K562 (cell line): Measurements from ENCODE around the gene THAP4. TPM values are rescaled to one million over a fixed set of nuclear protein-coding genes. Genes with fewer than 3 reads are reported as not detected.

Experiments
- ATAC-seq: fragments of 200-7000 bp; cut with Tn5 transposase; 3 replicates; pipeline ENCODE4 v1.9.1; 2020; ENCODE audit warnings: moderate library complexity
- BruUV-seq: library from RNA; stranded (reverse); fragments of 400-500 nt; replicated peaks from 2 replicates; lab custom pipeline; 2021; lab: Mats Ljungman, UMichigan
- CTCF ChIA-PET: fragments of 300-600 bp; formaldehyde crosslinking; extraction: SDS; loops from one replicate; lab custom pipeline; 2021; ENCODE audit warnings: low intra/inter-chr PET ratio; lab: Yijun Ruan, JAX
- POLR2A ChIA-PET: fragments of 300-600, 350-650 bp; sonication (Branson Sonifier 250); formaldehyde crosslinking; extraction: SDS; loops from one replicate; lab custom pipeline; 2021; ENCODE audit warnings: antibody characterized with exemption, inconsistent platforms; lab: Yijun Ruan, JAX
- DNase-seq, 4 experiments: peaks; one replicate each; pipeline versions ENCODE4 v3.0.0 to v3.0.0-alpha.2; 2011 to 2018; ENCODE audit warnings: low spot score in 3 of 4, mixed read lengths in 3 of 4; ENCODE audit errors: extremely low read depth in 1 of 4
- FAIRE-seq: peaks from 2 replicates; lab custom pipeline; 2011; peaks lifted over from hg19 to GRCh38; lab: Jason Lieb, UNC
- H2AFZ ChIP-seq: 2 replicates; pipeline ENCODE4 v1.6.0; 2011; ENCODE audit warnings: low read depth, low read length, control low read depth, inconsistent platforms
- H3K27ac ChIP-seq: fragments of 200-600 bp; 3 replicates; pipeline ENCODE4 v1.8.0; 2011; ENCODE audit warnings: low read depth, mild to moderate bottlenecking, control low read depth, inconsistent platforms, low read length, moderate library complexity, mixed read lengths; ENCODE audit errors: extremely low read depth
- H3K27me3 ChIP-seq, 2 experiments: fragments of 300-600 bp in 1 of 2; 2 replicates in 1 of 2; 3 replicates in 1 of 2; pipeline versions ENCODE4 v1.6.0 to v1.8.0; 2011; ENCODE audit warnings: inconsistent platforms in 2 of 2, low read length in 2 of 2, mild to moderate bottlenecking in 1 of 2, mixed read lengths in 1 of 2, moderate library complexity in 1 of 2; ENCODE audit not compliant: control insufficient read depth in 2 of 2, insufficient read depth in 2 of 2
- H3K36me3 ChIP-seq: fragments of 300-600 bp; 3 replicates; pipeline ENCODE4 v1.8.0; 2011; ENCODE audit warnings: mild to moderate bottlenecking, low read length, inconsistent platforms; ENCODE audit not compliant: control insufficient read depth, insufficient read depth
- H3K4me1 ChIP-seq, 2 experiments: fragments of 200-600 bp in 1 of 2; replicated peaks in 1 of 2; 2 replicates in 1 of 2; 3 replicates in 1 of 2; pipeline versions ENCODE4 v1.5.1 to v1.8.0; 2011; ENCODE audit warnings: inconsistent platforms in 2 of 2, low read length in 2 of 2, mild to moderate bottlenecking in 1 of 2, mixed read lengths in 1 of 2, moderate library complexity in 1 of 2; ENCODE audit not compliant: control insufficient read depth in 2 of 2, insufficient read depth in 2 of 2
- H3K4me2 ChIP-seq: 2 replicates; pipeline ENCODE4 v1.6.1; 2011; ENCODE audit warnings: low read length, control low read depth, inconsistent platforms, mixed read lengths; ENCODE audit not compliant: insufficient read depth
- H3K4me3 ChIP-seq: fragments of 200-600 bp; sonication (generic), shearing (Covaris generic); 2 replicates; pipeline ENCODE4 v1.5.1; 2016; ENCODE audit warnings: control low read depth, inconsistent platforms
- H3K79me2 ChIP-seq: fragments of 200-600 bp; 3 replicates; pipeline ENCODE4 v1.8.0; 2011; ENCODE audit warnings: low read length, inconsistent platforms; ENCODE audit not compliant: control insufficient read depth, insufficient read depth
- H3K9ac ChIP-seq, 2 experiments: 2 replicates each; pipeline versions ENCODE4 v1.6.0 to v1.6.1; 2011; ENCODE audit warnings: low read depth in 2 of 2, low read length in 2 of 2, control low read depth in 1 of 2, inconsistent platforms in 1 of 2, mild to moderate bottlenecking in 1 of 2, mixed read lengths in 1 of 2; ENCODE audit not compliant: insufficient read depth in 1 of 2
- H3K9me1 ChIP-seq: one replicate; pipeline ENCODE4 v1.6.0; 2011; ENCODE audit warnings: inconsistent platforms, mild to moderate bottlenecking, low read length, moderate library complexity; ENCODE audit not compliant: control insufficient read depth, insufficient read depth
- H3K9me3 ChIP-seq: replicated peaks from 2 replicates; pipeline ENCODE4 v1.5.1; 2011; ENCODE audit warnings: low read depth, low read length, inconsistent platforms; ENCODE audit not compliant: control insufficient read depth, insufficient read depth
- H4K20me1 ChIP-seq: replicated peaks from 2 replicates; pipeline ENCODE4 v1.6.1; 2011; ENCODE audit warnings: low read length, inconsistent platforms, mixed read lengths; ENCODE audit not compliant: control insufficient read depth, insufficient read depth
- ARID1B ChIP-seq: fragments of 450-650 bp; IDR thresholded peaks from 2 replicates; pipeline ENCODE4 v1.6.1; 2016; ENCODE audit warnings: antibody characterized with exemption, mild to moderate bottlenecking, inconsistent platforms
- JUN ChIP-seq, 2 experiments: sonication (generic) in 1 of 2; formaldehyde crosslinking in 1 of 2; IDR thresholded peaks; 2 replicates each; pipeline versions ENCODE4 v1.6.1 to v1.8.0; 2012 to 2022; ENCODE audit warnings: borderline replicate concordance in 2 of 2, mild to moderate bottlenecking in 2 of 2, improper control_type of control experiment in 1 of 2, low read depth in 1 of 2, low read length in 1 of 2, missing genetic modification reagents in 1 of 2
- JUND ChIP-seq, 2 experiments: IDR thresholded peaks; 2 replicates in 1 of 2; 3 replicates in 1 of 2; pipeline ENCODE4 v1.6.1; 2011; ENCODE audit warnings: borderline replicate concordance in 2 of 2, low read depth in 2 of 2, low read length in 2 of 2, improper control_type of control experiment in 1 of 2, missing biosample characterization in 1 of 2, missing genetic modification characterization in 1 of 2, missing genetic modification reagents in 1 of 2
- MEIS2 ChIP-seq: fragments of 450-650 bp; IDR thresholded peaks from 2 replicates; pipeline ENCODE4 v1.6.1; 2014; ENCODE audit warnings: mild to moderate bottlenecking; ENCODE audit not compliant: partially characterized antibody
- MTA3 ChIP-seq: fragments of 450-650 bp; formaldehyde crosslinking; IDR thresholded peaks from 2 replicates; pipeline ENCODE4 v1.6.1; 2017; ENCODE audit warnings: mild to moderate bottlenecking, borderline replicate concordance
- NR2F6 ChIP-seq: fragments of 450-650 bp; formaldehyde crosslinking; IDR thresholded peaks from 2 replicates; pipeline ENCODE4 v1.4.0; 2020; ENCODE audit warnings: mild to moderate bottlenecking
- SAFB2 ChIP-seq: fragments of 200-400 bp; formaldehyde crosslinking; IDR thresholded peaks from 2 replicates; pipeline ENCODE4 v1.6.1; 2018; ENCODE audit warnings: borderline replicate concordance, low read length, low read depth, moderate library complexity; ENCODE audit not compliant: severe bottlenecking
- SIN3B ChIP-seq: fragments of 450-650 bp; IDR thresholded peaks from 2 replicates; pipeline ENCODE4 v1.6.1; 2017; ENCODE audit warnings: low read depth, mild to moderate bottlenecking, moderate library complexity
- SMARCE1 ChIP-seq: fragments of 450-650 bp; IDR thresholded peaks from 2 replicates; pipeline ENCODE4 v1.7.1; 2016; ENCODE audit warnings: mild to moderate bottlenecking
- TRIM24 ChIP-seq, 2 experiments: fragments of 450-650 bp; IDR thresholded peaks; 2 replicates each; pipeline ENCODE4 v1.6.1; 2016
- WGBS: fragments of 100-300 bp; shearing (Covaris generic); methylation state at CpG from one replicate; pipeline ENCODE4 v1.1.6; 2016; ENCODE audit warnings: low coverage, mixed read lengths; ENCODE audit not compliant: insufficient coverage; ENCODE audit errors: missing lambda C conversion rate; 5-methylcytosine and 5-hydroxymethylcytosine counted together
- in situ Hi-C: fragments of 300-500 bp; cut with MboI; formaldehyde crosslinking; loops from 4 replicates; pipeline ENCODE4 v1.15.0; 2018; ENCODE audit warnings: inconsistent platforms, mixed read lengths
- intact Hi-C: fragments of 100-400 bp; cut with micrococcal nuclease; formaldehyde crosslinking; loops from 2 replicates; pipeline ENCODE4 v1.14.2; 2022
- polyA plus RNA-seq, 8 experiments: library from polyadenylated mRNA; depleted of rRNA in 4 of 8; stranded (reverse) in 5 of 8; unstranded in 3 of 8; fragments of >200 nt; fragmentation: Nextera tagmentation in 2 of 8; fragmentation: Illumina TruSeq in 1 of 8; extraction: Ambion mirVana in 2 of 8; extraction: Trizol in 1 of 8; gene quantifications; 2 replicates each; pipeline versions ENCODE4 v1.2.1 to v1.2.3, GENCODE V29; 2011 to 2014; ENCODE audit warnings: inconsistent platforms in 1 of 8, missing spikeins in 1 of 8
- total RNA-seq, 7 experiments: library from RNA; depleted of rRNA in 6 of 7; stranded (reverse); fragments of >200 nt in 6 of 7; fragmentation: Illumina TruSeq in 2 of 7; extraction: Trizol in 2 of 7; gene quantifications; 2 replicates each; pipeline versions ENCODE4 v1.2.1 to v1.2.3, GENCODE V29; 2011 to 2021; ENCODE audit warnings: low replicate concordance in 1 of 7
- TF ChIP-seq, protein P1 (sequence below), 2 experiments: fragments of 450-650 bp; IDR thresholded peaks; 2 replicates each; pipeline ENCODE4 v1.6.1; 2018; ENCODE audit warnings: mild to moderate bottlenecking in 2 of 2, low read depth in 1 of 2; ENCODE audit not compliant: partially characterized antibody in 2 of 2

The THAP4 gene
- total and polyA plus RNA-seq, 9 of the 15 experiments (the other 6 are each of a cell fraction or from before 2014, with no cell fraction given), result 8.6 to 60.9 (median 43.9) TPM

DNA sequence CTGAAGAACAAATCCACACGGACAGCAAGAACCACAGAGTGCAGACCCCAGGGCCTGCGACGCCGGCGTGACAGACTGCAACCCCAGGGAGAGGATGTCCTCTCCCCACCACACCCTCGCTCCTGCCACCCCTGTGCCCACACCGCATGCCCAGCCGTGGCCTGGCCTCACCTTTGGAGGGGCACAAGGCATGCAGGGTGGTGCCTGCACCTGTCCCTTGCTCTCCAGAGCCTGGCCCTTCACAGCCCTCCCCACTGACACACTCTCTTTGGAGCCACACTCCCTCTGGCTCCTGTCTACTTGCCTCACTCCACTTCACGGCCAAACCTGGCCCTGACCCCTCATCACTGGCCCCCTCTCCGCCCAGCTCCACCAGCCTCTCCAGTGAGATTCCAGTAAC, 9.3 kb downstream of the THAP4 start:
- CTCF ChIA-PET, result no interaction called here
- Histone ChIP-seq H3K4me3 (no peak overlapping the region), H3K9me3 (no peaks in the 10 kb centered on the region), H3K79me2 (peaks cover 73% of the 10 kb centered on the region), H3K9ac (no peak overlapping the region; a peak in 1 of 4 replicates), H2AFZ (no peak overlapping the region), H3K27ac (no peak overlapping the region), H3K27me3 (no peaks in the 10 kb centered on the region), H3K4me2 (no peak overlapping the region), H4K20me1 (no peaks in the 10 kb centered on the region), H3K4me1 (peaks cover 4 to 11% of the 10 kb centered on the region in 2 experiments; a peak in 4 of 5 replicates), H3K36me3 (peaks cover 54% of the 10 kb centered on the region; the same call in 2 of the 3 replicates), H3K9me1 (peaks cover 2% of the 10 kb centered on the region)
- ATAC-seq, result no peak
- no peak for FAIRE-seq
- intact Hi-C loops (no loop called here), in situ Hi-C loops (no loop called here)
- TF ChIP-seq NR2F6 (CRISPR knock-in tag) (no peak), SIN3B (no peak), MTA3 (no peak), MEIS2 (no peak)
- WGBS, result 100% methylated on average over 2 of the region's 10 CpGs
- BruUV-seq, result no TSS peak
- POLR2A ChIA-PET, result interaction anchor here (0.6 kb wide), 1 partner anchor 14 kb away, joined by 3 read pairs; no protein-coding TSS in a partner anchor
- DNase-seq, result no peak

DNA sequence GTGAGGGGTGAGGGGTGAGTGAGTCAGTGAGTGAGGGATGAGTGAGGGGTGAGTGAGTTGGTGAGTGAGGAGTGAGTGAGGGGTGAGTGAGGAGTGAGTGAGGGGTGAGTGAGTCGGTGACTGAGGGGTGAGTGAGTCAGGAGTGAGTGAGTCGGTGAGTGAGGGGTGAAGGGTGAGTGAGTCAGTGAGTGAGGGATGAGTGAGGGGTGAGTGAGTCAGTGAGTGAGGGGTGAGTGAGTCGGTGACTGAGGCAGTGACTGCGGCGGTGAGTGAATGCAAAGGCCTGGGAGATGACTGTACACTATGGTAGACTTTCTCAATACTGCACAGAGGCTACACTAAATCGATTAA, 16.6 kb downstream of the THAP4 start:
- Histone ChIP-seq H3K4me3 (no peak overlapping the region), H3K9ac (no peak overlapping the region), H3K4me2 (no peak overlapping the region), H3K9me3 (no peaks in the 10 kb centered on the region), H2AFZ (no peak overlapping the region), H3K27me3 (no peaks in the 10 kb centered on the region), H3K4me1 (peaks cover 7 to 17% of the 10 kb centered on the region in 2 experiments; a peak in 3 of 5 replicates), H4K20me1 (peaks cover 8% of the 10 kb centered on the region; the same call in 1 of the 2 replicates), H3K27ac (peak overlapping the region; percentile 51; the same call in 2 of the 3 replicates), H3K79me2 (peaks cover 73% of the 10 kb centered on the region), H3K9me1 (no peaks in the 10 kb centered on the region), H3K36me3 (peaks cover 34% of the 10 kb centered on the region; the same call in 2 of the 3 replicates)
- POLR2A ChIA-PET, result no interaction called here
- WGBS, result 81% methylated on average over 3 of the region's 6 CpGs
- FAIRE-seq (no peak), ATAC-seq (no peak), DNase-seq (peak in 1 of 4 experiments; percentile 44)
- BruUV-seq, result no TSS peak
- intact Hi-C loops (no loop called here), in situ Hi-C loops (no loop called here)
- CTCF ChIA-PET, result no interaction called here
- TF ChIP-seq, protein P1, sequence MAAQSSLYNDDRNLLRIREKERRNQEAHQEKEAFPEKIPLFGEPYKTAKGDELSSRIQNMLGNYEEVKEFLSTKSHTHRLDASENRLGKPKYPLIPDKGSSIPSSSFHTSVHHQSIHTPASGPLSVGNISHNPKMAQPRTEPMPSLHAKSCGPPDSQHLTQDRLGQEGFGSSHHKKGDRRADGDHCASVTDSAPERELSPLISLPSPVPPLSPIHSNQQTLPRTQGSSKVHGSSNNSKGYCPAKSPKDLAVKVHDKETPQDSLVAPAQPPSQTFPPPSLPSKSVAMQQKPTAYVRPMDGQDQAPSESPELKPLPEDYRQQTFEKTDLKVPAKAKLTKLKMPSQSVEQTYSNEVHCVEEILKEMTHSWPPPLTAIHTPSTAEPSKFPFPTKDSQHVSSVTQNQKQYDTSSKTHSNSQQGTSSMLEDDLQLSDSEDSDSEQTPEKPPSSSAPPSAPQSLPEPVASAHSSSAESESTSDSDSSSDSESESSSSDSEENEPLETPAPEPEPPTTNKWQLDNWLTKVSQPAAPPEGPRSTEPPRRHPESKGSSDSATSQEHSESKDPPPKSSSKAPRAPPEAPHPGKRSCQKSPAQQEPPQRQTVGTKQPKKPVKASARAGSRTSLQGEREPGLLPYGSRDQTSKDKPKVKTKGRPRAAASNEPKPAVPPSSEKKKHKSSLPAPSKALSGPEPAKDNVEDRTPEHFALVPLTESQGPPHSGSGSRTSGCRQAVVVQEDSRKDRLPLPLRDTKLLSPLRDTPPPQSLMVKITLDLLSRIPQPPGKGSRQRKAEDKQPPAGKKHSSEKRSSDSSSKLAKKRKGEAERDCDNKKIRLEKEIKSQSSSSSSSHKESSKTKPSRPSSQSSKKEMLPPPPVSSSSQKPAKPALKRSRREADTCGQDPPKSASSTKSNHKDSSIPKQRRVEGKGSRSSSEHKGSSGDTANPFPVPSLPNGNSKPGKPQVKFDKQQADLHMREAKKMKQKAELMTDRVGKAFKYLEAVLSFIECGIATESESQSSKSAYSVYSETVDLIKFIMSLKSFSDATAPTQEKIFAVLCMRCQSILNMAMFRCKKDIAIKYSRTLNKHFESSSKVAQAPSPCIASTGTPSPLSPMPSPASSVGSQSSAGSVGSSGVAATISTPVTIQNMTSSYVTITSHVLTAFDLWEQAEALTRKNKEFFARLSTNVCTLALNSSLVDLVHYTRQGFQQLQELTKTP (IDR thresholded peaks at IDR 0.05; ENCODE audit: low read depth in 1 of 2, partially characterized antibody in 2 of 2), result peak in 1 of 2 experiments; percentile 84
- TF ChIP-seq SAFB2 (no peak), JUN (IDR thresholded peaks at IDR 0.05; ENCODE audit: borderline replicate concordance, low read depth, low read length) (peak; percentile 88), JUN (CRISPR knock-in tag; IDR thresholded peaks at IDR 0.05; ENCODE audit: borderline replicate concordance) (no peak), JUND (IDR thresholded peaks at IDR 0.05; ENCODE audit: borderline replicate concordance, low read depth, low read length) (peak; percentile 53; the same call in 1 of the 2 replicates), JUND (tag; IDR thresholded peaks at IDR 0.05; ENCODE audit: borderline replicate concordance, low read depth, low read length) (peak; percentile 63; the same call in 2 of the 3 replicates), TRIM24 (IDR thresholded peaks at IDR 0.05) (peak; percentile 93 to 96), ARID1B (0 out of 2 replicates have a peak, but pooled peaks have one; percentile 43), SMARCE1 (peak; percentile 69)
